Stimulated activated naive CD4-positive, alpha-beta T cell treated with Interleukin-2 at 50 U/mL for 16 hours (primary cell): ENCODE measurements around the gene MYCL.
"Not testable (repeated sequence)": the region's sequence is repeated elsewhere in the genome, so short reads cannot be mapped to it uniquely, and the experiment has no call there.

Experiments
- DNase-seq: peaks from one replicate; lab custom pipeline; 2025; lab: John Stamatoyannopoulos, UW

MYCL gene

DNA sequence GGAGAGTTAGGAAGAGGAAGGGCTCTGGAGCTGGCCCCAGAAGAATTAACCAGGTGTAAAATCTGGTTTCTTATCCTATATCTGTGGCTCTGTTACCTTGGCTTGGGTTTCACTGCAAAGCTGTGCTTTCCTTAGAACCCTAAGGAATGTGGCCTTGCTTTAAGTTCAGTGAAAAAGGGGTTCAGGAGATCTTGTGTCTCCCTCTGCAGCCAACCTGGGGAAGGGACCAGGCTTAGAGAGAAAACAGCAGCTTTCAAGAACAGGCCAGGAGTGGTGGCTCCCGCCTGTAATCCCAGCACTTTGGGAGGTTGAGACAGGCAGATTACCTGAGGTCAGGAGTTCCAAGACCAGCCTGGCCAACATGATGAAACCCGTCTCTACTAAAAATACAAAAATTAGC is 16.1 kb upstream of the MYCL start:
- no peak for DNase-seq

DNA sequence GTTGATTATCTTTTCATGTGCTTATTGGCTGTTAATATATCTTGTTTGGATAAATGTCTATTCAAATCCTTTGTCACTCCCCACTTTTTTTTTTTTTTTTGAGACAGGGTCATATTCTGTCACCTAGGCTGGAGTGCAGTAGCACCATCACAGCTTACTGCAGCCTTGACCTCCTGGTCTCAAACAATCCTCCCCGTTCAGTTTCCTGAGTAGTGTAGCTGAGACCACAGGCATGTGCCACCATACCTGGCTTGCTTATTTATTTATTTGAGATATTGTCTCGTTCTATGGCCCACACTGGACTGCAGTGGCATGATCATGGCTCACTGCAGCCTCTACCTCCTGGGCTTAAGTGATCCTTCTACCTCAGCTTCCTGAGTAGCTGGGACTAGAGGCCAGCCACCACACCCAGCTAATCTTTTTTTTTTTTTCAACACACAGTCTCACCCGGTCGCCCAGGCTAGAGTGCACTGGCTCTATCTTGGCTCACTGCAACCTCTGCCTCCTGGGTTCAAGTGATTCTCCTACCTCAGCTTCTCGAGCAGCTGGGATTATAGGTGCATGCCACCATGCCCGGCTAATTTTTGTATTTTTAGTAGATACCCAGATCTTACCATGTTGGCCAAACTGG is 13.9 kb upstream of the MYCL start:
- no peak for DNase-seq

DNA sequence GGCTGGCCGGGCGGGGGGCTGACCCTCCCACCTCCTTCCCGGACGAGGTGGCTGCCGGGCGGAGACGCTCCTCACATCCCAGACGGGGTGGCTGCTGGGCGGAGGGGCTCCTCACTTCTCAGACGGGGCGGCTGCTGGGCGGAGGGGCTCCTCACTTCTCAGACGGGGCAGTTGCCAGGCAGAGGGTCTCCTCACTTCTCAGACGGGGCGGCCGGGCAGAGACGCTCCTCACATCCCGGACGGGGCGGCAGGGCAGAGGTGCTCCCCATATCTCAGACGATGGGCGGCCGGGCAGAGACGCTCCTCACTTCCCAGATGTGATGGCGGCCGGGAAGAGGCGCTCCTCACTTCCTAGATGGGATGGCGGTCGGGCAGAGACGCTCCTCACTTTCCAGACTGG is 11.4 kb upstream of the MYCL start:
- not testable (repeated sequence) for DNase-seq

DNA sequence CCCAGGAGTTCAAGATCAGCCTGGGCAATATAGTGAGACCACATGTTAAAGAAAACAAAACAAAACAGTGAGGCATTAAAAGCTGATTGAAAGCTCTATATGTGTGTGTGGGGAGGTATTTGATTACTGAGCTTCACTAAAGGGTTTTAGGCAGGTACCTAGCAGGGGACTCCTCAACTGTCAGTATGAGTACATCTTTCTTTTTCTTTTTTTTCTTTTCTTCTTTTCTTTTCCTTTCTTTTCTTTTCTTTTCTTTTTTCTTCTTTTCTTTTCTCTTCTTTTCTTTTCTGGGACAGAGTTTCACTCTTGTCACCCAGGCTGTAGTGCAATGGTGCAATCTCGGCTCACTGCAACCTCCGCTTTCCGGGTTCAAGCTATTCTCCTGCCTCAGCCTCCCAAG is 8.5 kb upstream of the MYCL start:
- no peak for DNase-seq

DNA sequence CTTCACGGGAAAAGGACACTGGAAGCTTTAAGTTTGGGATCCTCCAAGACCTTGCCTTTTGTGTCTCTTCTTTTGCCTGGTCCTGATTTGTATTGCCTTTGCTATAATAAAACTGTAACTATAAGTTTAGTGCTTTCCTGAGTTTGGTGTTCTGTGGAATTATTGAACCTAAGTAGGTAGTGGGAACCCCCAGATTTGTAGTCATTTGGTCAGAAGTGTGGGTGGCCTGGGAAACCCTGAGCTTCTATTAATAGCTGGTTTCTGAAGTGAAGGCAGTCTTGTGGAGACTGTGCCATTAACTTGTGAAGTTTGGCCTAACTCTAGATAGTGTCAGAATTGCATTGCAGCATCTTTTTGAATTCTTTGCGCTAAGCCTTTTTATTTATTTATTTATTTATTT is 6.8 kb upstream of the MYCL start:
- no peak for DNase-seq

DNA sequence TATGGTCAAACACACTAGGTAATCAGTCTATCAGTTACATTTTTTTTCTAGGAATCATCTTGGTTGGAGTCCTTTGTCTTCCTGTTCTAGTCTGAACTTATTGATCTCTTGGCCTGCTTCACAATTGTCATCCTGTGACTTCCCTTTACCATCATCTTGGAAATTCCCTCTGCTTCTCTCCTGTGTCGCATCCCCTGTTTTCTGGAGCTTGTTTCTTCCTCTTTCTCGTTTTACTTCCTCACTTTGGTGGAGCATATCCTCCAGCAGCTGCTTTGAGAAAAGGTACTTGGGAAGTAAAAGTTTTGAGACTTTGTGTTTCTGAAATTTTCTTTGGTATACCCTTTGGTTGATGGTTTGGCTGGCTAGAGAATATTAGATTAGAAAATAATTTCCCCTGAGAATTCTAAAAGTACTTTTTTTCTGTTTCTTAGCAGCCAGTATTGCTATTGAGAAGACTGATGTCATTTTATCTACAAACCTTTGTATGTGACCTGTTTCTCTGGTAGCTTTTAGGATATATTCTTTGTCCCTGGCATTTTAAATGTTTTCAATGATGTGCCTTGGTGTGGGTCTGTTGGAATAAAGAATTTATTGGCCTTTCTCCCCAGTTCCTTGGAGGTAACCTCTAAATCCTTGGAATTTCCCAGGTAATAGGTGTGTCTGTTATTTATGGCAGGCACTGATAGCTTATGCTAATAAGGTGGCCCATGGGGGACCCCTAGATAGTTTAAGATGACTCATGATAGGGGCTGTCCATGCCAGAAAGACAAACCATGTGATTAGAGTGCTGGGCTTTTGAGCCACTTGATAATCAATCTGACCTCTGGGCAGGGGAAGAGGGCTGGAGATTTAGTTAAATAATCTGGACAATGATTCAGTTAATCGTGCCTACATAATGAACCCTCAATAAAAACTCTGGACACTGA is 6.1 kb upstream of the MYCL start:
- DNase-seq: no peak

DNA sequence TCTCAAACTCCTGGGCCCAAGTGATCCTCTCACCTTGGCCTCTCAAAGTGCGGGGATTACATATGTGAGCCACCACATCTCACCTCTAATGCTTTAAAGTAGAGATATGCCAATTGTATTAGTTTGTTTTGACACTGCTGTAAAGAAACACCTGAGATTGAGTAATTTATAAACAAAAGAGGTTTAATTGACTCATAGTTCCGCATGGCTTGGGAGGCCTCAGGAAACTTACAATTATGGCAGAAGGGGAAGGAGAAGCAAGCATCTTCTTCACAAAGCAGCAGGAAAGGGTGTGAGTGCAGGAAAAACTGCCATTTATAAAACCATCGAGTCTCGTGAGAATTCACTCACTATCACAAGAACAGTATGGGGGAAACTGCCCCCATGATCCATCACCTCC is 3.5 kb upstream of the MYCL start:
- no peak for DNase-seq

DNA sequence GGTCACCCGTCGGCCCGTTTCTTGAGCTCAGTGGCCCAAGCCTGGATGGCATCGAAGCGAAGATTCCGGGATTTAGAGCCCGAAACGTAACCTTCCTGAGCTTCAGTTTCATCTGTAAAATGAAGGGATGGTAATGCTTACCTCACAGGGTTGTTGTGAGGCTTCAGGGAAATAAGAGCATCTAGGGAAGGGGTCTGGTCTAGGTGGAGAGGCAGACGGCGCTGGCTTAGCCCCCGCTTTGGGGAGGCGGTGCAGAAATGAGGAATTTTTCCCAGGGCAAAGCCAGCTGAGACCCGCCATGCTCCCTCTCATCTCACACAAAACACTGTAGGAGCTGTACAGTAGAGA is 717 bp upstream of the MYCL start:
- DNase-seq: no peak

DNA sequence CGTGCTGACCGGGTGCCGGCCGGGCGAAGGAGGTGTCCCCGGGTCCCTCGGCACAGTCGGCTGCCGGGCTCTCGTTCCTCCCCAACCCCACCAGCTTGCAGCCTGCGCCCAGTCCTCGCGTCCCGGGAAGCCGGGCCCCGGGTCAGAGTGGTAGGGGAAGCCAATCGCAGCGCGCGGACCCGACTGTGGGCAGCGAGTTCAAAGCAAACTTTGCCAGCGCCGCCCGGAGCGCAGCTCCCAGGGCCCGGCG is 328 bp downstream of the MYCL start:
- no peak for DNase-seq

DNA sequence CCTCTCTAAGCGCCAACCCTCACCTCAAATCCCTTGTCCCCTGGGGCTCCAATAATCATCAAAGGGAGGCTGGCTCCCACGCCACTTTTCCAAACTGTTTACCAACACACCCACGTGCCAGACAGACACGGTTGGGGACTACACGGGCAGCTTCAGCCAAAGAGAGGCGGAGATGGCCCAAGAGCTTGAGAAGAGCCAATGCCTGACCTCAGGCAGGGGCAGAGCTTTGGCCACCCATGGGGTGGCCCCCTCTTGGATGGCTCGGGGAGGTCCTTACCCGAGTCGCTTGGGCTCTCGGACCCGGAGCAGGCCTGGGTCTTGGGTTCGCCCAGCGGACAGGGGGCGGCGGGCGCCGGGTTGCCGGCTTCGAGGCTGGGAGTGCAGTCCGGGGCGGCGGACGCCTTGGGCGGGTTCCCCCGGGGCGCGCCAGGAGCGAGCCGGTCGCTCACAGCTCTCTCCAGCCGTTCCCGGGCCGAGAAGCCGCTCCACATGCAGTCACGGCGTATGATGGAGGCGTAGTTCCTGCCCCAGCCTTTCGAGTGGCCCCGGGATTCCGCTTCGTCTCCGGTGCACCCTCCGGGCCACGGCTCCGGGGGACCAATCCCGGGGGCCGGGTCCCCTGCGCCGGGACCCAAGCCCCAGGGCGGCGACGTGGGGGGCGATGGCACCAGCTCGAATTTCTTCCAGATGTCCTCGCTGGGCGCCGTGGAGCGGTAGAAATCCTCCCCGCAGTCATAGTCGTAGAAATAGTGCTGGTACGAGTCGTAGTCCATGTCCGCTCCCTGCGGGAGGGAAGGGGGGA is 854 bp downstream of the MYCL start:
- no peak for DNase-seq

DNA sequence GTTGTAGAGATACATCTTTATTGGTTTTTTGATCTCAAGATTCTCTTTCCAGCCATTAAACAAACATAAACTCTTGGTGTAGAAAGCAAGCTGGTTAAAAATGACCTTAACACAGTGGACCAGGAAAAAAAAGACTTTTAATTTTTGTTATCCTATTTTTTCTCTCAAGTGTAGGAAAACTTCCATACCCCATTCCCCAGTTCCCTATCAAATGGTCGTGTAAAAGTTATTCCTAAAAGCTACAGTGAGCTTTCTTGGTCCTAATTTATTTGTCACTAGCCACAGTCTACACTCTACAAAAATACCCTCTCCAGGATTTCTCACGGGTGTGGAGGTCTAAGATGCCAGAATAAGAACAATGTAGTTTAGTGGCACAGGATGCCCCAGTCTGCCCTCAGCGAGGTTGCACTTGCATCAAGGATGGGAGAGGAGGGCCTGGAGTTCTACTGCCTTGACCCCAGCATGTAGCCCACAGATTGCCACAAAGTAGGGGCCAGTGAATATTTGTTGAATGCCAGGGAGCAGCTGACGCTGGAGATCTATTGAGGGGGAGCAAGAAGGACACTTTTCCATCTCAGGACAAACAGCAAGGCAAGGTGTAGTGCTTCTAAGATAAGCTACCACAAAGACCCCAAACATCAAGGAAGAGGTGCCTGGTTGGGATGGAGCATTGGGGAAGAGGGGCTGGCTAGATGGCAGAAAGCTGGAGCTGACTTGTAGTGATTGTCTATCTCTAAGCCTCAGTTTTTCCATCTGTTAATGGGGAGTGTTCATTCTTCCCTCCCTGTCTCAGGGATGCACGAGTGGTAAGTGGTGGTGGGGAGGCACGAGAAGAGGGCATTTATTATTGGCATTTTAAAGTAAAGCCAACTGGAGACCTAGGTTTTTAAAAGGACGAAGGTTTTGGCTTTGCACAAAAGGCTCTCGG is 1.8 kb downstream of the MYCL start:
- DNase-seq: no peak

DNA sequence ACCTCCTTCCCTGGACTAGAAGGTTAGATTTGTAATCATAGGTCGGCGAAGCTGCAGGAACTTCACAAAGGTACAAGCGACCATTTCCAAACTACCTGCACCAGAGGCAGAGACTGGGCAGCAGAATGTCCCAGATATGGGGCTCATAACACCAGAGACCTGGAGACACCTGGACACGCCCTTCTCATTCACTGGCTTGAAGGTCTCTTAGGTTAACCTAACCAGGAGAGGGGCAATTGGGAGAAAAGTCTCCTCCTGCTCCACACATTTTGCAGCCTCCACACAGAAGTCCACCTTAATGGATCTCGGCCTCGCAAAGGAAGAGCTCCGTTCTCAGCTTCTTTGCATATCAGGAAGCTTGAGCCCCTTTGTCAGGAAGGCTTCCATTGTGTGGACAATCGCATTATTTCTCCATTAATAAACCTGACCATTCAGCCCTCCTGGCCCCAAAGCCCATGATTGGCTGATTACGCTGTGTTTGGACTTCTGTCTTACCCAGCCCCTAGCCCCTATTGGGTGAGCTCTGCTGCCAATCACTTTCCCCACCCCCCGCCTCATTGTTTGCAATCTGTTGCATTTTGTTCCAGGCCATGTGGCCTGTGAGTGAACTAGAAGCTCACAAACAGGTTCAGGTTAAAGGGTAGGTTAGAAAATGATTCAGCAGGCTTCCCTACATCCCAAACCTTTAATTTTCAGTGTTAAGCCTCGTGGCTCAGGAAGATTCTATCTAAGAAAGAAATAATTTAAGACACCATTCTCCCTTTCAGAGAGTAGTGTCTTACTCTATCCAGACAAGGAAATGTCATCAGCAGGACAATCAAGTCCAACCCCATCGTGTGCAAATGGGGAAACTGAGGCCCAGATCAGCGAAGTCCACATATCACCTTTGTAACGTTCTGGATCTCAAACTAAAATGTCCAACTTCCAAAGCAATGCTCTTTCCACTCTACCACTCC is 2.8 kb downstream of the MYCL start:
- no peak for DNase-seq

DNA sequence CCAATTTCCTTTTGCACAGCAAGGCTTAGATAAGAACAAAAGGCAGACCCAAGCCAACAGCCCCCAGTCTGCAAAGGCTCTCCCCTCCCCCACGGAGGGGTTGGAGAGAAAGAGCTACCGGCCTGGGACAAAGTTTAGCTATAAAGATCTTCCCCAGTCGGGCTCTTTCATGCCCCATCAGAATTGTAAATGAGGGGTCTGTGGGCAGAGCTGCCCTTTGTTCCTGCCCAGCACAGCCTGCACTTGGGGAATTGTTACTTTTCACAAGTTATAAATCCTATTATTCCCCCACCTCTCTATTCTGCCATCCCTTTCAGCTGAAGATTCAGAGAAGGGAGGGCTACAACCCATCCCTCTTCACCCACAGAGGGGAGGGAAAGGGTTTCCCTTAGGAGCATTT is 3.5 kb downstream of the MYCL start:
- DNase-seq: no peak

DNA sequence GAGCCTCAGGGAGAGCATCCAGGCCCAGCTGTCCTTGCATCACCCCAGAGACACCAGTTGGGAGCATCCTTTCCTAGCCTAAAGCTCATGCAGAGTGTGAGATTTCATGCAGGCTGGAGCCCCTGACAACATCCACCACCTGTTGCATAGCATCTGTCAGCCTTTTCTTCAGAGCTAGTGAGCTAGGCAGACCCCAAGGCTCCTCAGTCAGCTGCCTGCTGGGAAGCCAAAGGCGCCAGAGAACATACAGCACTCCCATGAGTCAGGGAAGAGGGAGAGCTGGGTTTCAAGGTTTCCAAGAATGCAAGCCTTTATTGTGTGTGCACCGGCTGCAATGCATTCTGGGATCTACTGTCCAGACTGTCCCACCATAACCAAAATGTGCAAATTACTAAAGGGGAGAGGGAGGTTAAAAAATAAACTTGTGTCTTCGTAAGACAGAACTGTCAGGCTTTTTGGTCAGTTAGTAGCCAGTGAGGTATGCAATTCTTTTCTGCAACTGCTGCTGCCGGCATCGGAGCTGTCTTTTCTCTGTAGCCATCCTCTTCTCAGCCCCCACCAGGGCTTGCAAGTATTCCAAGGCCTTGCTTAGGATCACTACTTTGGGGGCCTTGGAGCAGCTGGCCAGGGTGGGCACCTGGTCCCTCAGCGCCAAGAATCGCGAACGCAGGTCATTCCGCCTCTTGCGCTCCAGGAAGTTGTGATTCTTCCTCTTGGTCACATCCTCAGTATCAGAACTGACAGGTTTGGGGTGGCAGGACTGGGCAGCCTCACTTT is 4.6 kb downstream of the MYCL start:
- no peak for DNase-seq

DNA sequence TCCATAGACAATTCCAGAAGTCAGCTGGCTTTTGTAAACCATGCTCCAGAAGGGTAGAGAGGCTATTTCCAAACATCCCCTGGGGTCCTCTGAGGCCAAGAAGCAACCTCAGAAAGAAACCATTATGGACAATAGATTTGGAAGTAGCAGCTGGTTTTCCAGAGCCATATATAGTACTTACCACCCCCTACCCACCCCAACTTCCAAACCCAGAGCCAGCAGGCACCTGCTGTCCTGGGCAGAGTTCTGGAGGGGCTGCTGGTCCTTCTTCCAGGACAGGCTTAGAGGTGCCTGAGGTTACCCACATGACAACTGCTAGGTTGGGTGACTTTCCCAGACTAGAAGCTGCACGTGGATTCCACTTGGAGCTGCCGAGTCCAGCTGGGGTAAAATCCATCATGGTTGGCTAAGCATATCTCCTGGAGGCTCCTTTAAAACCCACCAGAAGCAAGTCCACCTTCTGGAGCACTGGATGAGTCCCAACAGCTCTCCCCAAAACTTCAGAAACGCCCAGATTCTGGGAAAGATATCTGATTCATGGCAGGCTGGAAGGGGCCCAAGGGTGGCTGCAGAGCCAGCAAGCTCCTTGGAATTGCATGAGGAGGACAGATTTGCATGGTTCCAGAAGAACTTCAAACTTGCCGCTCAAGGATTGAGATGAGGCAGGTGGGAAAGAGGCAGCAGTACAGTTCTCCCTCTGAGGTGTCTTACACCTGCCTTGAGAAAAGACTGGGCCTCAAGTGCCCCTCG is 5.8 kb downstream of the MYCL start:
- DNase-seq: no peak

DNA sequence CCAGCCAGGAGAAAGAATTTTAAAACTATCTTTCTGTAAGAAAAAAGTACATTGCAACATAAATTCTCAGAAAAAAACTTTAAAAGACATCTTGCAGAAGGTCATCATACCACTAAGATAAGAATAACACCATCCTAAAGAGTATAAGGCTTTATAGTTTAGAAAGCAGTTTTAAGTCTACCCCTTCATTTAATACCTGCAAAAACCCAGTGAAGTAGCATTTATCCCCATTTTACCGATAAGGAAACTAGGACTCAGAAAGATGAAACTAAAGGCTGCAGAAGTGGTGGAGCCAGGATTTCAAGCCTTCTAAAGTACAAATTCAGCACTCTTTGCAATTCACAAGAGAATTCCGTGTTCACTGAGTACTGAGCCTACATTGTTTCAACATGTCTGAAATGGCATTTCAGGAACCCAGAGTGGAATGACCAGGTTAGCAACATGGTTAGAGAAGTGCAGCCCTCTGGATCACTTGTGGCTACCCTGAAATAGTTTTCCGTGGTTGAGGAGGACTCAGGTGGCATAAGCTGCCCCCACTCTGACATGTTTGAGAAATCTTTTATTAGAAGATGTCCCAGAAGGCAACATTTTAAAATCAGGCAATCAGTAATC is 6.7 kb downstream of the MYCL start:
- DNase-seq: no peak

DNA sequence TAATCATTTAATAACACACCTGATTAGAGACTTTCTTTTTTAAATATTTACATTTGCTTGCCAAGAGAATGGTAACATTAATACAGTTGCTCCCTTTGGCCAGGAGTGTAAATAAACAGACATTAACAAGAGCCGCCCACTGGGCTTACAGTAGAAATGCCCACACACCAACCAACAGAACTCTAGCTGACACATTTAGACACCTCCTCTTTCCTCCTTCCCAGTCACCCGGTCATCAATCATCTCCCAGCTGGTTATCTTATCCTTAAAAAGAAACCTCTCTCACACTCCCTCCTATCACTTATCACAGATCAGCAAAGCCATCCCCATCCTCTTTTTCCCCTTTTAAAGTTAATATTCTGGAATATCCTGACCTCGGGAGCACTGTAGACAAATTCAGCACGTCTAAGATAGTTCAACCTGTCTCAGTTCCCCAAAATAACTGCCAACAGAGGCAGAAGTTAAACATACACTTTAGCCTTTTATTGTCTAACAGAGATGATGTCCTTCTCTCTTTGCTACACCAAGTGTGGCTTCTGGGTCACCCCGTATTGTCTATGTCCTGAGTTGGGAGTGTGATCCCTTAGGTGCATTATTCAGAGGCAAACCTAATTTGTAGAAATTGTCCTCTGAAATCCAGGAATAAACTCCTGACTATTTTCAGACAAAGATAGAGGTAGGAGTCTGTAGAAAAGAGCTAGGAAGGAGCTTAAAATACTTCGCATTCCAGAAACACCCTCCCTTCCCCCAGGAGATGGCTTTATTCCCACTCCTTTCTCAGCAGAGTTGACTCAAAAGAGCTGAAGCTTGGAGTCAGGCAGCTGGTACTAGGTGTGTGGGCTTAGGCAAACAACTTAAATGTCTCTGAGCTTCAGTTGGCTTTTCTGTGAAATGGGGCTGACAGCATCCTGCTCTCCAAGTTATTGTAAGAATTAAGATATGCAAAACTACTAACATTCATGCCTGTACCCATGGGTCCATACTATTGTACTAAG is 8.8 kb downstream of the MYCL start:
- no peak for DNase-seq

DNA sequence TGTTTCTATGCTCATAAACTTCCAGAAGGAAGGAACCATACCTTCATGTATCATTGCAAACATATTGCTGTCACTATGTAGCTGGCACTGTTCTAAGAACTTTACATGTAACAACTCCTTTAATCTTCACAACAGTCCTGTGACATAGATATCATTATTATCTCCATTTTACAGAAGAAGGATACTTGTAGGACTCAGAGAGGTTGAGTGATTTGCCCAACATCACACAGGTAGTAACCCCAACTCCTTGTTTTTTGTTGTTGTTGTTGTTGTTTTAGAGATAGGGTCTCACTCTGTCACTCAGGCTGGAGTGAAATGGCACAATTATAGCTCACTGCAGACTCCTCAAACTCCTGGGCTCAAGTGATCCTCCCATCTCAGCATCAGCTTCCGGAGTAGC is 10.8 kb downstream of the MYCL start:
- DNase-seq: no peak
